SJSA1 (cell line): Measurements from ENCODE around the gene GJB6. TPM values are rescaled to one million over a fixed set of nuclear protein-coding genes. Genes with fewer than 3 reads are reported as not detected.
A peak's percentile ranks its signal among the peaks of the same experiment; 100 is the strongest.

ENCODE experiments used
- DNase-seq, 2 experiments: peaks; one replicate each; pipeline ENCODE4 v3.0.0-alpha.2; 2015 to 2020; ENCODE audit warnings: low spot score in 2 of 2, low read depth in 1 of 2
- H3K27ac ChIP-seq: fragments of 250-450 bp; sonication (Bioruptor Pico); 2 replicates; pipeline ENCODE4 v1.5.1; 2020; ENCODE audit warnings: mild to moderate bottlenecking, moderate library complexity
- H3K27me3 ChIP-seq: fragments of 250-450 bp; sonication (Bioruptor Pico); replicated peaks from 2 replicates; pipeline ENCODE4 v1.5.1; 2020; ENCODE audit warnings: mild to moderate bottlenecking, moderate library complexity
- H3K36me3 ChIP-seq: fragments of 250-450 bp; sonication (Bioruptor Pico); 2 replicates; pipeline ENCODE4 v1.5.1; 2020; ENCODE audit warnings: mild to moderate bottlenecking
- H3K4me1 ChIP-seq: fragments of 250-450 bp; sonication (Bioruptor Pico); replicated peaks from 2 replicates; pipeline ENCODE4 v1.6.1; 2021; ENCODE audit warnings: mild to moderate bottlenecking
- H3K4me3 ChIP-seq: fragments of 250-450 bp; sonication (Bioruptor Pico); 2 replicates; pipeline ENCODE4 v1.5.1; 2020; ENCODE audit warnings: mild to moderate bottlenecking
- H3K9me3 ChIP-seq: fragments of 250-450 bp; sonication (Bioruptor Pico); replicated peaks from 2 replicates; pipeline ENCODE4 v1.5.1; 2020; ENCODE audit warnings: mild to moderate bottlenecking
- total RNA-seq: library from RNA; depleted of rRNA; stranded (reverse); fragments of >200 nt; shearing (Covaris generic); gene quantifications from 2 replicates; pipeline ENCODE4 v1.2.3, GENCODE V29; 2014

The GJB6 gene
- total RNA-seq, 1 experiment from 2014 or later: not detected

DNA sequence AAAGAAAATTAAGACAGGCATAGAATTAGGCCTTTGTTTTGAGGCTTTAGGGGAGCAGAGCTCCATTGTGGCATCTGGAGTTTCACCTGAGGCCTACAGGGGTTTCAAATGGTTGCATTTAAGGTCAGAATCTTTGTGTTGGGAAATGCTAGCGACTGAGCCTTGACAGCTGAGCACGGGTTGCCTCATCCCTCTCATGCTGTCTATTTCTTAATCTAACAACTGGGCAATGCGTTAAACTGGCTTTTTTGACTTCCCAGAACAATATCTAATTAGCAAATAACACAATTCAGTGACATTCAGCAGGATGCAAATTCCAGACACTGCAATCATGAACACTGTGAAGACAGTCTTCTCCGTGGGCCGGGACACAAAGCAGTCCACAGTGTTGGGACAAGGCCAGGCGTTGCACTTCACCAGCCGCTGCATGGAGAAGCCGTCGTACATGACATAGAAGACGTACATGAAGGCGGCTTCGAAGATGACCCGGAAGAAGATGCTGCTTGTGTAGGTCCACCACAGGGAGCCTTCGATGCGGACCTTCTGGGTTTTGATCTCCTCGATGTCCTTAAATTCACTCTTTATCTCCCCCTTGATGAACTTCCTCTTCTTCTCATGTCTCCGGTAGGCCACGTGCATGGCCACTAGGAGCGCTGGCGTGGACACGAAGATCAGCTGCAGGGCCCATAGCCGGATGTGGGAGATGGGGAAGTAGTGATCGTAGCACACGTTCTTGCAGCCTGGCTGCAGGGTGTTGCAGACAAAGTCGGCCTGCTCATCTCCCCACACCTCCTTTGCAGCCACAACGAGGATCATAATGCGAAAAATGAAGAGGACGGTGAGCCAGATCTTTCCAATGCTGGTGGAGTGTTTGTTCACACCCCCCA lies 43.2 kb downstream of the GJB6 start:
- Histone ChIP-seq H3K4me1 (peaks cover 15% of the 10 kb centered on the region), H3K36me3 (no peaks in the 10 kb centered on the region), H3K27me3 (peaks cover 20% of the 10 kb centered on the region), H3K4me3 (no peak overlapping the region), H3K9me3 (no peaks in the 10 kb centered on the region), H3K27ac (no peak overlapping the region)
- DNase-seq: no peak

DNA sequence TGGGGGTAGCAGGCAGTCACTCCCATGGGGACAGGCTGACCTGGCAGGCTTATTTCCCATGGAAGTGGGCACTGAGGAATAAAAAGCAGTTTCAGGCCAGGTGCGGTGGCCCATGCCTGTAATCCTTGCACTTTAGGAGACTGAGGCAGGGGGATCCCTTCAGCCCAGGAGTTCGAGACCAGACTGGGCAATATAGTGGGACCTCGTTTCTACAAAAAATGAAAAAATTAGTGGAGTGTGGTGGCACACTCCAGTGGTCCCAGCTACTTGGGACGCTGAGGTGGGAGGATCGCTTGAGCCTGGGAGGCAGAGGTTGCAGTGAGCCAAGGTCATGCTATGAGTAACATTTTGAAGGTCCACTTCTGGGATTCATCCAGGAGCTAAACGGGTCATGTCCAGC lies 45.3 kb downstream of the GJB6 start:
- Histone ChIP-seq H3K9me3 (no peaks in the 10 kb centered on the region), H3K27ac (no peak overlapping the region), H3K4me1 (peaks cover 10% of the 10 kb centered on the region), H3K36me3 (no peaks in the 10 kb centered on the region), H3K27me3 (no peaks in the 10 kb centered on the region; the same call in 1 of the 2 replicates), H3K4me3 (no peak overlapping the region)
- DNase-seq: no peak

GRCh38 chr13:20185366-20186056 lies 46.6 kb downstream of the GJB6 start:
- no peak for DNase-seq
- no peak overlapping the region for H3K4me3 ChIP-seq
- H3K4me1 ChIP-seq: peaks cover 6% of the 10 kb centered on the region
- H3K27me3 ChIP-seq: no peaks in the 10 kb centered on the region
- no peaks in the 10 kb centered on the region for H3K36me3 ChIP-seq
- no peak overlapping the region for H3K27ac ChIP-seq
- no peaks in the 10 kb centered on the region for H3K9me3 ChIP-seq

GRCh38 chr13:20182231-20182846 lies 49.8 kb downstream of the GJB6 start:
- no peaks in the 10 kb centered on the region for H3K36me3 ChIP-seq
- DNase-seq: peak in 1 of 2 experiments; percentile 28
- H3K9me3 ChIP-seq: no peaks in the 10 kb centered on the region

DNA sequence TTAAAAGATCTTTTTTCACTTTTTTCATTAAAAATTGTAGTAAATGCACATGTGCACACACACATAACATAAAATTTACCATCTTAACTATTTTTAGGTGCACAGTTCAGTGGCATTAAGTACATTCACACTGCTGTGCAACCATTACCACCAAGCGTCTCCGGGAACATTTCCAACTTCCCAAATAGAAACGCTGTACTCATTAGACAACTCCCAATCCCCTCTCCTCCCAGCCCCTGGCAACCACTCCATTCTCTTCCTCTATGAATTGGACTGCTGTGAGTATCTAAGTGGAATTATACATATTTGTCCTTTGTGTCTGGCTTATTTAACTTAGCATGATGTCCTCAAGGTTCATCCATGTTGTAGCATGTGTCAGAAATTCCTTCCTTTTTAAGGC lies 50.9 kb downstream of the GJB6 start:
- H3K4me1 ChIP-seq: no peaks in the 10 kb centered on the region
- H3K4me3 ChIP-seq: no peak overlapping the region
- H3K27me3 ChIP-seq: no peaks in the 10 kb centered on the region
- H3K27ac ChIP-seq: no peak overlapping the region
- no peaks in the 10 kb centered on the region for H3K36me3 ChIP-seq
- DNase-seq: no peak
- no peaks in the 10 kb centered on the region for H3K9me3 ChIP-seq

More at GRCh38 chr13:20182231-20182846, 49.8 kb downstream of the GJB6 start:
- Histone ChIP-seq H3K27ac (no peak overlapping the region), H3K4me1 (no peaks in the 10 kb centered on the region), H3K27me3 (no peaks in the 10 kb centered on the region), H3K4me3 (no peak overlapping the region)

GRCh38 chr13:20178156-20178555 lies 54.0 kb downstream of the GJB6 start:
- peaks cover 9% of the 10 kb centered on the region for H3K4me1 ChIP-seq
- DNase-seq: no peak
- no peaks in the 10 kb centered on the region for H3K36me3 ChIP-seq
- no peak overlapping the region for H3K27ac ChIP-seq
- no peak overlapping the region for H3K4me3 ChIP-seq
- no peaks in the 10 kb centered on the region for H3K27me3 ChIP-seq
- H3K9me3 ChIP-seq: no peaks in the 10 kb centered on the region

- H3K4me3 ChIP-seq: no peak overlapping the region
- no peak overlapping the region for H3K27ac ChIP-seq
- H3K4me1 ChIP-seq: peaks cover 9% of the 10 kb centered on the region
- no peaks in the 10 kb centered on the region for H3K27me3 ChIP-seq
- DNase-seq: no peak
- no peaks in the 10 kb centered on the region for H3K9me3 ChIP-seq
- H3K36me3 ChIP-seq: no peaks in the 10 kb centered on the region
Observed at GRCh38 chr13:20177049-20177831, 54.9 kb downstream of the GJB6 start.

DNA sequence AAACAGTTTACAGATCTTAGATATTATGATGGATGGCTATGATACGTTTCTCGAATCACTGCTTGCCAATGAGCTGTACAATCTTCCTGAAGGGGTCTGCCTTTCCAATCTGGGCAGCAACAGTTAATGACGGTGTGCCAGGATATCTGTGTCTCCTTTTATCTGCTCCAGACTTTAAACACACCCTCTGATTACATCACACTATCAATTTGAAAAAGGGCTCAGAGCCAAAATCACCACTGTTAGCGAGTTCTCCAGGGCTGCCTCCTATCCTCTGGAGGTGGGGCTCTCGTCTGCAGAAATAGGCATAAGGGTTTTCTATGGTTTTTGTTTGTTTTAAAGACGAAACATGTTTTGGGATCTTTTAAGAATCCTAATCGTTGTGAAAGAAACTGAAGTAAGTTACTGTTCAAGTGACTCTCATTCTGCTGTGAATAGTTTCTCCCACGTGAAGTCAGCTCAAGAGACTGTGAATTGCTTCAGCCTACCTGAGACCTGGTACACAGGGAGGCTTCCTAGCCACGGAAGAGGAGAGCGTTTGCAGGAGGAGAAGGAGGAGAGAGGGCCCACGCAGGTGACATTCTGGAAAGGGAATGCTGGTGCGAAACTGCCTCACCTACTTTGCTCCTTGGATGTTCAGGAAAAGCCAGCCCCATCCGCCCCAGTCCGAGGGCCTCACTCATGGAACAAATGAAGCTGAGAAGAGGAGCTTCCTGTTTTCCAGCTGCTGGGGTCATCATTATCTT lies 56.0 kb downstream of the GJB6 start:
- Histone ChIP-seq H3K4me3 (no peak overlapping the region), H3K9me3 (no peaks in the 10 kb centered on the region), H3K27me3 (no peaks in the 10 kb centered on the region), H3K36me3 (no peaks in the 10 kb centered on the region), H3K4me1 (peaks cover 9% of the 10 kb centered on the region), H3K27ac (no peak overlapping the region)
- DNase-seq: no peak

DNA sequence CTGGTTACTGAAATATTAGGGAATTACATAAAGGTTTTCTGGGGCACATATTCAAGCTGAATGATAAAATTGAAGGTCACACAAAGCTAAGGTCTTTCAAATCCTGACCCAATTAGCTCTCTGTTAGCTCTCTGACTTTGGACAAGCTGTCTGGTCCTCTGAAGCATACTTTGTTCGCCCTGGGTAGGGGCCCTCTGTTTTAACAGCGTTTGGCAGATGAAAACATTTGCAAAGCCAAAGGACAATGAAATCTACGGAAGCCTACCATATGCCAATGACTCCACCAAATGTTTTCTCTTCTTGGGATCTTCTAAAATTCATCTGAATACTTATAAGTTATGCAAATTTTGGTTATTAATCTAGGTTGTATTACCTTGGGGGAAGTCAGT lies 56.7 kb downstream of the GJB6 start:
- Histone ChIP-seq H3K4me1 (peaks cover 9% of the 10 kb centered on the region), H3K4me3 (no peak overlapping the region), H3K27me3 (no peaks in the 10 kb centered on the region), H3K36me3 (no peaks in the 10 kb centered on the region), H3K9me3 (no peaks in the 10 kb centered on the region), H3K27ac (no peak overlapping the region)
- no peak for DNase-seq

DNA sequence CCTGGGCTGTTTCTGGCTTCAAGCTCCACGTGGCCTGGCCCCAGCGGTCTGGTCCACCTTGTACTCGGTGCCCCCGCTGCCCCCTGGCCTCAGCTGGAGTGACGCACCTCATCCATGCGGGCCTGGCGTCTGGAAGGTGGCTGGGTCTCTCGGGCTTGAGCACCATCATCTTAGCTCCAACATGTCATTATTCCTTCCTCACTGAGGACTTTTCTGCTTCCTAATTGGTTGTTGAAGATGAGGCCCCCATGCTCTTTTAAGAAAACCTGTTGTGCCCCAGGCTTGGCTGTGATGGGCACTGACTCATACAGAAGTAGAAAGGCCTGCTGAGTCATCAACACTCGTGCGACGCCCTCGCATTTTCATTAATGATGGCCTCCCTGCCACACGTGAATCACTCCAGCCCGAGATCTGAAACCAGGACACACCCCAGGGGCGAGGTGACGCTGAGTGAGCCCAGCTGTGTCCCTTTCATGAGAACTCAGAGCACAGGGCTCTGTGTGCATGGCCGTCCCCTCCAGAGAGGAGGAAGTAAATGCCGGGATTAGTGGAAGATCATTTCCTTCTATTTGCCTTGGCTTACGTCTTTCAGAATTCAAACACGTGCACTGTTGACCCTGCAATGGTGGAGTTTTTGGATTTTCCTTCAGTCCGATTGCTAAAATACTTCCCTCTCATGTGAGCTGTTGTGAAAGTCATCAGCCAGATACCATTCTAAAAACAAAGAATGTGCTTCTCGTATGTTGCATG lies 57.3 kb downstream of the GJB6 start:
- Histone ChIP-seq H3K4me3 (no peak overlapping the region), H3K36me3 (no peaks in the 10 kb centered on the region), H3K27ac (no peak overlapping the region), H3K9me3 (no peaks in the 10 kb centered on the region), H3K27me3 (no peaks in the 10 kb centered on the region), H3K4me1 (peaks cover 9% of the 10 kb centered on the region)
- peak; percentile 50 to 73 for DNase-seq

- H3K36me3 ChIP-seq: no peaks in the 10 kb centered on the region
- no peak overlapping the region for H3K4me3 ChIP-seq
- no peaks in the 10 kb centered on the region for H3K27me3 ChIP-seq
- DNase-seq: no peak
- H3K4me1 ChIP-seq: peaks cover 9% of the 10 kb centered on the region
- no peak overlapping the region for H3K27ac ChIP-seq
- H3K9me3 ChIP-seq: no peaks in the 10 kb centered on the region
Observed at GRCh38 chr13:20173116-20173746, 58.9 kb downstream of the GJB6 start.
